ENCODE measurements around the gene NPM3.

Gene NPM3

DNA sequence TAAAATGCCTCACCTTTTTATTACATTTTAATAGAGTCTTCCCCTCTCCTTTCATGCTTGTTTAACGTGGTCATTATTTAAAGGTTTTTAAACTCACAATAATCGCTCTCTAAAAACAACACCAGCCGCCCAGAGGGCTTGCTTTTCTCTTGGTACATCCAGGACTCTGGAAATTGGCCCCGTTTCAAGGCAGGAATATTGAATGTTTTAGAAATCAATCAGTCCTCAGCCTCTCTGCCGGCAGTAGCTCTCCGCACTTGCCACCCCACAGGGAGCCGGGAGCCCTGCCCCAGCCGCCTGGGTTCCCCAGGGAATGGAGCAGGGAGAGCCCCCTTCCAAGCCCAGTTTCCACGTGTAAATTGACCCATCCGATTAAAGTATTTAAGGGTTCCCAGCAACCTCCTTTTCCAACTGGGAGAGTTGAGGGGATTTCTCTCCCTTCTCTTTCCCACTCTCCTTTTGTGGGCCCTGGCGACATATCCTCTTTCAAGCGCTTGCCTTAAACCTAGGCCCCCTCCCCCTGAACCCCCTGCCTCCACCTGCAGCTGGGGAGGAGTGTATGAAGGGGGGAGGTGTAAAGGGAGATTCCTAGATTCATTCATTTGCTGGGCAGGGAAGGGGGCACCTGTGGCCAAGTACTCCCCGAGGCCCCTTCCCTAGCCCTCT is 9.2 kb downstream of the NPM3 start:
- no peak for DNase-seq

DNA sequence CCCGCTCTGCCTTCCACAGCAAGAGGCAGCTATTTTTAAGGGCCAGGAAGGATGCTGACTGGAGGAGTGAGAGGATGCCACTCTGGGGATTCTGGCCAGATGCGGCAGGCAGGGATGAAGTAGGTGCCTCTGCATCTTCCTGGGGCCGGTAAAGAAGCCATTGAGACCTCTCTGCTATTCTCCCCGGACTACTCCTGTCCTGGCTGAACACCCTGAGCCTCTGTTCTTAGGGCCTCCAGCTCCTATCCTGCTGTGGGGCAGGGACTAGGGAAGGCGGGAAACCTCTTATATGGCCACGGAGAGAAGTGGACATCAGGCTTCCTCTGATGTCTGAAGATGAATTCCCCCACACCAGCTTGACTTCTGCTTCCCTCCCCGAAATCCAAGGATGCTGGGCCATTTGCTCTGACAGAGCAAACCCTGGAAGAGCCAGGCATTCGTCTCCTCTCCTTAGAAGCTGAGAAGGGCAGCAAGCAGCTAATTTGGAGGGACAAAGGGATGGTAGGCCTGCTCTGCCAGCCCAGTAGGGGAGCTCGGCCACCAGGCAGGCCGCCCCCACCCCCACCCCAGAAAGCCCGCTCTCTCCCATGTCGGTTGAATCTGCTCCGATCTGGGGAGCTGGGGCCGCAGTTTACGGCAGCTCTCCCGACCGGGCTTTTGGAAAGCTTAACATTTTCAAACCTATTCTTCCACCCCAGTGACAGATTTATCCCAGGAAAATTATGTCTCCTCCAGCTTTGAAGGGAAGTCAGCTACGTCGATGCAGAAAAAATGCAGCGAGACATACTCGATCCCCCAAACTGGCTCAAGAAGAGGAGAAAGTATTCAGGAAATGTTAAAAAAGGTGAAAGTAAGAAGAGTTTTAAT is 10.1 kb downstream of the NPM3 start:
- no peak for DNase-seq

DNA sequence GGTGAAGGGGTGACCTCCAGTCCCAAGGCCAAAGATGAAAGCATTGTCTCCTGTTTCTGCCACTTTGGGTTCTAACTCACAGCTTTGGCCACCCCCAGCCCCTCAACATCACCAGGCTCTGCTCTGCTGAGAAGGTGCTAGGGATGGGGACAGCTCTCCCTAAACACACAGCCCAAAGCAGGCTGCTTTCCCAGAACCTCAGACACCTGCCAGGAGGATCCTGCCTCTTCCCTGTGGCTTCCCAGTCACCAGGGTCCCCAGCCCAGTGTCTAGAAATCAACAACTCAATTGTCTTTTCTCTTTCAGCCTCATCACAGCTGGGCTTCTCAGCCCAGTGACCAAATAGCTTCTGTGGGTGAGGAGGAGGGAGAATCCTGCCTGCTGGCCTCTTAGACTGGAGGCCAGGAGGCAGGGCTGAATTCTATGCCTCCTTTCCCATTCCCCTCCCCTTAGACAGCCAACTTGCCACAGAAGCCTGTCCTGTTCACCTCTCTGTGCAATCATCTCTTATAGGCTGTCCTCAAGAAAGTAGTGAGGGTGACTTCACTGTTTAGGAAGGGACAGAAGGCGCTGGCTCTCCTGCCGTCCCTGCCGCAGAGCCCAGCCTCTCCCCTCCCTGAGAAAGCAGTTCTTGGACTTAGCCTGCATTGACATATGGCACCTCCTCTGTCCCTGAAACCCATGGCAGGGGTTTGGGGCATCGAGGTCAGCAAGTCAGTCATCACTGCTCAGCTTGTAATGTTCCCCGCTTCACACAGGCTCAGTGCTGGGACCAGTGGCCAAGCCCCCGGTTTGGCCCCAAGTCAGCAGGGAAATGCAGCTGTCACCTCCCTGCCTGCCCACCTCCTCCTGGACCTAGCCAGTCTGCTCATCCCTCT is 11.0 kb downstream of the NPM3 start:
- DNase-seq = no peak

DNA sequence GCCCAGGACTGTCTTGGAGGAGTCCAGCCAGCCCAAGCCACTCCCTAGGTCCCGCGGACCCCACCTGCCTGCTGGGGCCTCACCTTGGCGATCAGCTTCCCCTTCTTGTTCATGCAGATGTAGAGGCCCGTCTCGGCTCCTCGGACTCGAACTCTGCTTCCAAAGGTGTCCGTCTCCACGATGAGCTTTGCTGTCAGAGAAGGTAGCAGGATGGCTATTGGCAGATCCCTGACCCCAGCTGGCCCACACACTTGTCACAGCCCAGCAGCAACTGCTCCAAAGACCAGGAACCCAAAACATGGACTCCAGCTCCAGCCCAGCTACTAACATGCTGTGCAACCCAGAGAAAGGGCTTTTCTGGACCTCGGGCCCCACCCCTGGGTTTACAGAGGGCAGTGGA is 11.9 kb downstream of the NPM3 start:
- no peak for DNase-seq

DNA sequence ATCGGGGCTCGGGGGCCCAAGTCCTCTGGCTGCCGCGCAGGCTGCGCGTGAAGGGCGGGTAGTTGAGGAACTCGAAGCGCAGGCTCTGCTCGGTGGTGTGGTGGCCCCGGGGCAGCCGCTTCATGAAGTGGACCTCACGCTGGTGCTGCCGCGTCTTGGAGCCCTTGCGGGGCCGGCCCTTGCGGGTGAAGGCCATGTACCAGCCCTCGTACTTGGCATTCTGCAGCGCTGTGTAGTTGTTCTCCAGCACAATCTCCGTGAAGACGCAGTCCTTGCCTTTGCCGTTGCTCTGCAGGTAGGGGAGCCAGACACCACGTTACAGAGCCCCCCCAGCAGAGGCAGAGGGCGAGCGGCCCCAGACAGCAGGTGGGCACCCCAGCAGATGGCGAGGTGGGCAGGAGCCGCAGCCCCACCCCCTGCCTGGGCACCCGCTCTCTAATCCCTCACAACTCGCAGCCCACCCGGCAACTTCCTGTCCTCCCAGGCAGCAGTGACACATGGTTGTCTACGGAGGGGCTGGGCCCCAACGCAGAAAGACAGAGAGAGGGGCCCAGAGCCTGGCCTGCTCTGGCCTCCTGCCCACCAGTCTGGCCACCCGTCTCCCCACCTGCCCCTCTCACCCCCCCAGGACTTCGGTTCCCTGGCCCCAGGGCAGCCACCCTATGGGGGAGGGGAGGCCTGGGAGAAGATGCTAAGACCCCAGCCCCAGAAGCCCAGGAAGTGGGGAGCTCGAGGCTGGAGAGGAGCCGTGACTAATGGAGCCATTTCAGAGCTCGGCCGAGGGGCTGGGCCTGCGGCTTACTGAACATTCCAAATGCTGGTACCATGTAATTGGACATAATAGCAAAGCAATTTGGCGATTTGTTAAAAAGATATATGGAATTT is 12.7 kb downstream of the NPM3 start:
- DNase-seq = no peak

DNA sequence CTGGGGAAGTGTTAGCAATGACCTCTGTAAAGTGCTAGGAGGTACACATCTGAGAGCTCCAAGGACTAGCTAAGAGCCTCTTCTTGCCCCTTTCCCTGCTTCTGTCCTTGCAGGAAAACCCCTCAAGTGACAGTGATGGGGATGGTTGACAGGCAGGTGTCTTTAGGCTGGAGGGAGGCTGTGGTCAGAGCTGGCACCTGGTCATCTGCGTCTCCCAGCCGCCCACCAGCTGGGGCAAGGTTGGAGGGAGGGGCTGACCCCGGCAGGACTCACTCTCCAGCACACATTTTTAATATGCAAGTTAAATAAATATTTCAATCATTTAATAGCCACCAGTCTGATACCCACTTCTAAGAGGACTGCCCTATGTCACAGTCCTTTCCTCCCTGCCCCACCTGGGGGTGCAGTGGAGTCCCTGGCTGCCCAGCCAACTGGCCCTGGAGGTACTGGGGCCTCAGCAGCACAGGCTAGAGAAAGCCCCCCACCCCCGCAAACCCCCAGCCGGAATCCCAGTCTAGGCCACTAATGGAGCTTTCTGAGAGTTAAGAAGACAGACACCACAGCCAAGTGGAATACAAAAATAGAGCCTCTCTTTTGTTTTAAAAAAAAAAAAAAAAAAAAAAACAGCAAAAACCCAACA is 13.6 kb downstream of the NPM3 start:
- DNase-seq = no peak

DNA sequence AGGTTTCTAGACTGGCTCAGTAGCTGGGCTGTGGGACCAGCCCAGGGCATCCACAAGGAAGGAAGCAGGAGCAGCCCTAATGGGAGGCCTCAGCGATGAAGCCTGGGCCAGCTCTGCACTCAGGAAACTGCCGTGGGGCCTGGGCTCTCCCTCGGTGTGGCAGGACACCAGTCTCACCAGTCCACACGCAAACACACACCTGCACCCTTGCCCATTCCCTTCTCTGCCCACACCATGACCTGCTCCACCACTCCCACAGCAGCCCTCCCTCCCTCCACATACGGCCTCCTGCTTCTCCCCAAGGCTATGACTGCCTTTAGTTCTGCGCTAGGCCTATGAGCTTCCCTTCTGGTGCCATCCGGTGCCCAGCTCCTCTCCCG is 14.5 kb downstream of the NPM3 start:
- DNase-seq = no peak

DNA sequence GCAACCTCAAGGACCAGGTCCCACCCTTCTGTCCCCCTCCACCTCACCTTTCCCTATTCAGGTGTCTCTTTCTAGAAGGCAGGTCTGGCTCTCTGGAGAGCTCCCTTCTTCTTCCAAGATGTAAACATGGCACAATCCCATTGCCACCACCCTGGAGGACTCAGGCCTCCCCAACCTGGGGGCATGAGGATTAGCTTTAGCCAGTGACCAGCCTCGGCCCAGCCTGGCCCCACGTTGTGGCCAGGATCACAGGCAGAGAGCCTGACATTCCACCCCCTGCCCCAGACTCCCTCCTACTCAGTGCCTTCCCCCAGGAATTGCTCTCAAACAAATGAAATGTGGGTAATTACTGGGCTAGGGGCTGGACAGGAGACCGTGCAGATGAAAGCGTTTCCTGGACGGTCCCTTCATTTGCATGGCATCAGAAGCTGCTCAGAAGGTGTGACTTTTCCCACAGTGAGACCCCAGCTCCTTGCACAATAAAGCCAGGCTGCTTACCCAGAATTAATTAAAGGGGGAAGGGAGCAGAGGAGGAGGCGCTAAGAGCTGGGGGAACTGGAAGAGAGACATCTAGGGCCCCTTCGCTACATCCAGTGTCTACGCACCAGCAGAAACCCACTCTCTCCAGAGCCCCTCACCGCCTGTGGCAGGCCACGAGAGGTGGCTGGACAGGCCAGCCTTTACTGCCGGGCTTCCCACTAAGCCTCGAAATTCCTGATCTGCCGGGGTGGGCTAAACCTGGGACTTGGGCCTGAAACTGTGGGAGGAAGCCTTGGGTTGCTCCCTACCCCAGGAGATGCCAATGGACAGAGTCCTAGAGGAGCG is 15.1 kb downstream of the NPM3 start:
- no peak for DNase-seq

DNA sequence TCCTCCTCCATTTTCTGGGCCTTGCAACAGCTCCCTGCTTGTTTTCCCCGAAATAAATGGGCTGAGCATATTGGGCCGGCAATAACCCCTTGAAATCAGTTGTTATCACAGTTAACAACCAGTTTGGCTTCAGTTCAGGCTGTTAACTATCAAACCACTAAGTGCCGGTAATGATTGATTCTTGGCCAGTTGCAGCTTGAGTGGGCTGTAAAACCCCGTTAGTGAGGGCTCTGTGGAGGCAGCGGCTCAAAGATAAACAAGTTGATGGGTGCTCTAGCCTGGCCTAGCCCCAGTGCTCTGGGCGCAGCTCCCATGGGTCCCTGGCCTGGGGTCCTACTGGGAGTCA is 15.7 kb downstream of the NPM3 start:
- no peak for DNase-seq

DNA sequence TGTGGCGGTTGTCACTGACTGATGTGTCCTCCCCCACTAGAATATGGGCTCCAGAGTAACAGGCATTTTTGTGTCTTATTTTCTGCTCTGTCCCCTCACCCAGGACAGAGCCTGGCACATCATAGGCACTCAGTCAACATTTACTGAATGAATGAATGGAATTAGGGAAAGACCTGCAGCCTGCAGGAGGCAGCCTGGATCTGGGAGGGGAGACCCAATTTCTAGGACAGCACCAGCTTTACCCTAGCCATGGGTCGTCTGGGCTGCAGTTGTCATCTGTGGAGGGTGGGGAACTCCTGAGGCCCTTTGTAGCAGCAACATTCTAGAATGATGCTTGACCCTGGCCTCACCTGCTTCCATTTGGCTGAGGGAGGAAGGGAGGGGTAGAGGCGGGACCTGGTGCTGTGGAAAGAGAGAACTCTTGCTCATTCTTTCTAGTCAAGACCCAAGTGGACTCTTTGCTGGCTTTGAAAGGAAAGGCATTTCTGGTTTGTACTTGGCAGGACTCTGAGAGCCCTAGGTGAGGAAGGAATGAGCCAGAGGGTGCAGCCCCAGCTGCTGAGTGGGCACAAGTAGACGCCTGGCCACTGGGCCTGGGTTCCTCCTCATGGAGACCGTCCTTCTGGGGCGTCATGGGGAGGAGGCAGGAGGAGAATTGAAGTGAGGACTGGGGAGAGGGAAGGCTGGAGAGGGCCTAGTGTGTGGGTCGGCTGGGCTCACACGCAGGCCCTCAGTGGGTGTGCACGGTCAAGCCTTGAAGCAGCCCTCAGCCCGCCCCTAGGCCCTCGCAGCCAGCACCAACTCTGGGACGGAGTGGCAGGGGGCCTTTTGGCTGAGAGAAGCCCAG is 16.3 kb downstream of the NPM3 start:
- DNase-seq = no peak

DNA sequence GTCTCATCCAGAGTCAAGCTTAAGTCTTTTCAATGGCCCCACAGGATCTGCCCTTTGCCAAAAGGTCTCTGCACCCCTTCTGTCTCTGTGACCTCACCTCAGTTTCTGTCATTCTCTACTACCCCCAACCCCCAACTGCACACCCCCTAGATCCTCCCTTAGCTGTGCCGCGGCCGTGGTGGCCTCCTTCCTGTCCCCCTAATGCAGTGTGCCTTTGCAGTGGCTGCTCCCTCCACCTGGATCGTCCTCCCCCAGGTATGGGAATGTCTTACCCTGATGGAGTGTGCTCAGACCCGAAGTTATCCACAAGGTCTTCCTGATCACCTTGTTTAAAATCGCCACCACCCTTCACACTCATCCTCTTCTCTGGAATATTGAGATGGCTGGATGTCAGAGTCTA is 16.9 kb downstream of the NPM3 start:
- no peak for DNase-seq

DNA sequence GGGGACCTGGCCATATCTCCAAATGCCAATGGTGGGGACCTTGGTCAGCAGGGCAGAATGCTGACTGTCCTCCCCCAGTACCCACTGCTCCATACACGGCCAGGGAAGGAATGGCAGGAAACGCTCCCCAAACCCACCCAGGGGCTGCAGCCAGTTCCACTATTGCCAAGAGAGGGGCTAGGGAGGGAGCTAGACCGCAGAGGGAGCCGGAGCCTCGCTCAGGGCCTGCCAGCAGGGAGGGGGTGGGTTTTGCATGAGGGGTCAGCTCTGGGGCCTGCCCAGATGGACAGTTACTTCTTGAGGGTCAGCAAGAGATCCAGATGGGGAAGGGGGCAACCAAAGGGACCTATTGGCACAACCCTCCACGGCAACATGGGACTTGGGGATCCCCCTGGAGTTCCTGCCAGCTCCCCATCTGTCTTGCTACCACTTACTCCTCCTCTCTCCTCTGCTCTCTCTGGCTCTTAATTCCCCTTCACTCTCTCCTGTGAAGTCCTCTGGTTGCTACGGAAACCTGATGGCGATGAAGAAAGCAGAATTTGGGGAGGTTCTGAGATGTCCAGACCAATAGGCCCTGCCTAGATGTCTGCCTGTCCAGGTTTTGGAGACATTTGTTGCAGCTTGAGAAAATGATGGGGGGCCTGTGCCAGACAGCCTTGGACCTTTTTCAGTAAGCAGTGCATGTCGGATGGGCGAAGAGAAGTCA is 20.0 kb downstream of the NPM3 start:
- DNase-seq = no peak

DNA sequence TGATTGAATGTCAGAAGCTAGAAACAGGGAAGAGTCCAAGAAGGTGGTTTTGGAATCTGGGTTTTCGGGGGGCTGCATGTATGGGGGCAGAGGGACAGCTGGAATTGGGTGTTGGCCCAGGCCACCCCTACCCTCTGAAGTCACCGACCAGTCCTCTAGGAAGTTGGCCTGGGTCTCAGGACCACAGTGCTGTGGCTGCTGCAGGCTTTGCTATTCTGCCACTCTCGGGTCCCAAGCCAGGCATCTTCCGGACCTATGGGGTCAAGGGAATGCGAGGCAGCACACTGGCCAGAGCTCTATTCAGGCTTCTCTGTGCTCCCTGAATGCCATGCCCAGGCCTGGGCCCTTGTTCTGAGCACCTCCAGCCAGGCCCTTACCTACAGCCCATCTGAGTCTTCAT is 20.5 kb downstream of the NPM3 start:
- DNase-seq = no peak

DNA sequence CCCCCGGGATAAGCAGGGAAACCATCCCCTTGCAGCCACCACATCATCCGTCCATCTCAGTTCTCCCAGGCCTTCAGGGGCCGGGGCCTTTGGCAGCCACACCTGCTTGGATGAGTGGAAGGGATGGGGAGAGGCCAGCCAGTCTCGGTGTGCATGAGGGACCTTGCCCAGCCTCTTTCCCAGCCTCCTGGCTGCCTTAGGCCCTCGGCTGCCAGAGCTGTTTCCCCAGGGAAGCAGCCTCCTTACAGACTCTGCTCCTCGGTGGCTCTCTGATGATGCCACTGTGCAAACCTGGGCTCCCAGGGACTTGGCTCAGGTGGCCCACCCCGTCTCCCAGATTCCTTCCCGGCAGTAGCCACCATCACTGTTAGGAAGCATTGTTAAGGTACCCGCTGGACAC is 22.0 kb downstream of the NPM3 start:
- no peak for DNase-seq

DNA sequence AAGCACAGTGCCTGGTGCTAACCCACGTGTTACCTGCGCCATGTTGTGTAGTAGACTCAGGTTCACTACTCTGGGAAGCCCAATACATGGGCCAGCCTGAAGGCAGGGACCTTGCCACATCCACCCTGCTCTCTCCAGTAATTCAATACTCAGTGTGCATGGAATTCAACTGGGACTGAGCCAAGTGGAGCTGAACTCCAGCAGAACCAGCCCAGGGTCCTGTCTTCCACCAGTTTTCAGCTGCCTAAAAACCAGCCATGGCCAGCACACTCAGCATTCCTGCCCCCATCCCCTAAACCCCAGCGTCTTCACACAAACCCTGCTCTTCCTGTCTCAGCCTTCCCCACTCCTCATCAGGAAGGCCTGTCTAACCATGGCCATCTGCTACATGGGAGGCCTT is 22.7 kb downstream of the NPM3 start:
- DNase-seq = no peak

DNA sequence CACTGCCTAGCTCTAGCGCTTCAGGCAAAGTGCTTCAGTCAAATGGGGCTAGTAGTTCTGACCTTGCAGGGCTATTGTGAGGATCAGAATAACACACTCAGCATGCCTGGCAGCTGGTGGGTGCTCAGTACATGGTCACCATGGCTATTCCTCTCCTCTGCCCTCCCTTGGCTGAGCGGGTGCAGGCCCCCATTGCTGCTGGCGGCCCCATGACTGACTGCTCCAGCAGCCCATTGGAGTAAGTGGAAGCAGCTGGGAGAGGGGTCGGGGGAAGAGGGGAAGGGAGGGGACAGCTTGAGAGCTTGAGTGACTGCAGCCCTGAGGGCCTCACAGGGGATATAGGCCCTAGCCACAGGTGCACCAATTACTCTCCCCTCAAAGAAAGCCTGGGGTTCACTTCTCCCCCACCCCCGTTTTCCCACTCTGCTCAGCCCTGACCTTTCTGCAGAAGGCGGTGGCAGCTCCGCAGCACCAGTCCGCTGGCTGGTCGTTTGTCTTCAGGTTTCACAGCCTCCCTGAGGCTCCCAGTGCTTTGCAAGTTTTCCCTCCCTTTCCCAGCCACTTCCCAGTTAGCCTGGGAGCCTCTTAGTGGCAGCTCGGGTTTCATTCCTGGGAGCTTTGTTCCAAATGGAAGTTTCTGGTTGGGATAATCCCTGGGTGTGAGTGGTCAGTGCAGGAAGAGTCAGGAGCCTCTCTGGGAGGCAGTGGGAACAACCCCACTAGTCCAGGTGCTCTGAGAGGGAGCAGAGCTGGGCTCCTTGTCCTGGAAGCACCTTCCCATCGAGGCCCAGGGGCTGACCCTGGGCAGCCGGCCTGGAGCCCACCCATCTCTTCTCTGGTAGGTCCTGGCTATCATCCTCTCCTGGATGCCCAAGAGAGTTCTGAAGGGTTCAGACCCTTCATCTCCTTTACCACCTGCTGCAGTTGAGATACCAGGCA is 23.7 kb downstream of the NPM3 start:
- DNase-seq = no peak

DNA sequence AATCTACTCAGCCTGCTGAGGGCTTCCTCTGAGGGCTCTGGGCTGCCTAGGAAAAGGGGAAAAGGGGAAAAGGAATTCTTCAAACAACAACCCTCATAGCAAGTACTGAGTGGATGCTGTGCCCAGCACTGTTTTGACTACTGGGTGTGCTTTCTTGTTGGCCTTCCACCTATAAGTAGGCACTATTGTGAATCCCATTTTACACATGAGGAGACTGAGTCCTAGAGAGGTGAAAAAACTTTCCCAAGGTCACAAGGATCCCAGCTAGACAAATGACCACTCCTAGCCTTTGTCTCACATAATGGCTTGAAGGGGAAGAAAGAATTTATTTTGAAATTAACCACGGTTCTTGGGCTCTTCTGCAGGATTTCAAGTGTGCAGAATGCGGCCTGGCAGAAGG is 24.4 kb downstream of the NPM3 start:
- DNase-seq = no peak

DNA sequence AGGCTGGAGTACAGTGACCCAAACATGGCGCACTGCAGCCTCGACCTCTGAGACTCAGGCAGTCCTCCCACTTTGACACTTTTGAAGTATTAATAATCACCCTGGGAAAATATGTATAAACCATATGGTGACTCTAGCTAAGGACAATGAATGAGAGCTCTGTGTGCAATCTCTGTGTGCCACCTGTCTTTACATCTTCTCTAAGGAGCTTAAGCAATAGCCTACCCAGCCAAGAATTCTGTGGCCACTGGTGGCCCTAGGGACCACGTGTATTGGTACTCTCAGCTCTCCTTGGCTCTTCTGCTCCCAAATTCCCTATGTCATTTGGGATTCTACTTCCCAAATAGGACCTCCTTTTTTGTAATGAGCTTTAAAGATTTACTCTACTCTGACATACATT is 31.0 kb downstream of the NPM3 start:
- DNase-seq = peak; percentile 72

Measured in NCI-H524 treated with DMSO at 0.1 percent for 48 hours (cell line).